Activated CD4-positive, alpha-beta T cell treated with anti-CD3 and anti-CD28 coated beads, Interleukin-2, amount 50 U/mL, for 1 hour (primary cell): ENCODE results near the gene SHROOM3.
"Not testable (repeated sequence)": the region's sequence is repeated elsewhere in the genome, so short reads cannot be mapped to it uniquely, and the experiment has no call there.

Experiments used
- DNase-seq: peaks from one replicate; pipeline ENCODE4 v3.0.0-alpha.2; 2020

The SHROOM3 gene

GRCh38 chr4:76434901-76435527 lies at the start of gene SHROOM3:
SHROOM3 (plus strand) TSS chr4:76435229; CDS start chr4:76436053, 824 bp downstream.
- DNase-seq, result no peak

- DNase-seq, result no peak
Observed at GRCh38 chr4:76385974-76386373, 49.1 kb upstream of the SHROOM3 start.

- no peak for DNase-seq
Observed at GRCh38 chr4:76386566-76387305, 48.3 kb upstream of the SHROOM3 start.

GRCh38 chr4:76388160-76388908 lies 46.7 kb upstream of the SHROOM3 start:
- DNase-seq, result no peak

GRCh38 chr4:76401654-76402053 lies 33.4 kb upstream of the SHROOM3 start:
- DNase-seq, result no peak

- no peak for DNase-seq
Observed at GRCh38 chr4:76406081-76406480, 28.9 kb upstream of the SHROOM3 start.

GRCh38 chr4:76407440-76408119 lies 27.4 kb upstream of the SHROOM3 start:
- DNase-seq, result no peak

GRCh38 chr4:76410636-76411035 lies 24.4 kb upstream of the SHROOM3 start:
- no peak for DNase-seq

GRCh38 chr4:76420188-76420761 lies 14.8 kb upstream of the SHROOM3 start:
- DNase-seq, result no peak

GRCh38 chr4:76420762-76421581 lies 14.1 kb upstream of the SHROOM3 start, which contains the start of gene CCDC158:
CCDC158 (minus strand) TSS chr4:76421141; CDS start chr4:76403207, 17,934 bp downstream.
- DNase-seq, result no peak

GRCh38 chr4:76423159-76423558 lies 11.9 kb upstream of the SHROOM3 start:
- DNase-seq, result not testable (repeated sequence)

- no peak for DNase-seq
Observed at GRCh38 chr4:76426272-76426671, 8.8 kb upstream of the SHROOM3 start.

GRCh38 chr4:76429636-76430035 lies 5.4 kb upstream of the SHROOM3 start:
- DNase-seq, result no peak

GRCh38 chr4:76430519-76431388 lies 4.3 kb upstream of the SHROOM3 start:
- DNase-seq, result no peak

GRCh38 chr4:76435528-76436319 lies 695 bp downstream of the SHROOM3 start:
- DNase-seq, result no peak

- no peak for DNase-seq
Observed at GRCh38 chr4:76439491-76439890, 4.5 kb downstream of the SHROOM3 start.

GRCh38 chr4:76441881-76442280 lies 6.9 kb downstream of the SHROOM3 start:
- no peak for DNase-seq

GRCh38 chr4:76442807-76443206 lies 7.8 kb downstream of the SHROOM3 start:
- no peak for DNase-seq

GRCh38 chr4:76443376-76443775 lies 8.3 kb downstream of the SHROOM3 start:
- DNase-seq, result no peak

GRCh38 chr4:76445911-76446310 lies 10.9 kb downstream of the SHROOM3 start:
- DNase-seq, result no peak
